Glutamatergic neuron (in vitro differentiated cells): Measurements from ENCODE around the gene TLNRD1. TPM values are rescaled to one million over a fixed set of nuclear protein-coding genes. Genes with fewer than 3 reads are reported as not detected.

Experiments
- DNase-seq: peaks from one replicate; pipeline ENCODE4 v3.0.0; 2022
- H3K27ac Mint-ChIP-seq: one replicate; pipeline ENCODE4 v1.8.0; 2020; ENCODE audit warnings: mild to moderate bottlenecking, mixed read lengths, inconsistent platforms; ENCODE audit not compliant: unreplicated experiment
- H3K27me3 Mint-ChIP-seq: one replicate; pipeline ENCODE4 v1.8.0; 2020; ENCODE audit warnings: mild to moderate bottlenecking, moderate library complexity, mixed read lengths, inconsistent platforms; ENCODE audit not compliant: unreplicated experiment
- H3K36me3 Mint-ChIP-seq: one replicate; pipeline ENCODE4 v1.8.0; 2020; ENCODE audit warnings: mild to moderate bottlenecking, mixed read lengths, inconsistent platforms; ENCODE audit not compliant: unreplicated experiment
- H3K4me1 Mint-ChIP-seq: one replicate; pipeline ENCODE4 v1.8.0; 2020; ENCODE audit warnings: mild to moderate bottlenecking, low read depth, mixed read lengths, inconsistent platforms; ENCODE audit not compliant: unreplicated experiment
- H3K4me3 Mint-ChIP-seq: one replicate; pipeline ENCODE4 v1.8.0; 2020; ENCODE audit warnings: mild to moderate bottlenecking, mixed read lengths, inconsistent platforms; ENCODE audit not compliant: unreplicated experiment
- H3K9me3 Mint-ChIP-seq: one replicate; pipeline ENCODE4 v1.8.0; 2020; ENCODE audit warnings: mild to moderate bottlenecking, moderate library complexity, mixed read lengths, inconsistent platforms; ENCODE audit not compliant: unreplicated experiment
- CTCF ChIP-seq: fragments of 200-600 bp; sonication (generic); IDR thresholded peaks from one replicate; pipeline ENCODE4 v1.5.0; 2021; ENCODE audit not compliant: partially characterized antibody, unreplicated experiment
- total RNA-seq: library from RNA; stranded (reverse); fragmentation: NEBNext Ultra II Directional; extraction: Animal tissue kit (Norgen Biotek cat#: 25700); gene quantifications from one replicate; pipeline ENCODE4 v1.2.1, GENCODE V29; 2021; ENCODE audit not compliant: unreplicated experiment

TLNRD1 gene
- total RNA-seq, 1 donor from 2014 or later = 35.5 TPM

- Mint-ChIP-seq H3K9me3 (no peaks in the 10 kb centered on the region), H3K27me3 (no peaks in the 10 kb centered on the region), H3K4me3 (no peak overlapping the region), H3K36me3 (peaks cover 10% of the 10 kb centered on the region), H3K4me1 (no peaks in the 10 kb centered on the region), H3K27ac (no peak overlapping the region)
- DNase-seq = no peak
- no peak for TF ChIP-seq CTCF
Observed at GRCh38 chr15:81031203-81031602, 30.5 kb downstream of the TLNRD1 start.

DNA sequence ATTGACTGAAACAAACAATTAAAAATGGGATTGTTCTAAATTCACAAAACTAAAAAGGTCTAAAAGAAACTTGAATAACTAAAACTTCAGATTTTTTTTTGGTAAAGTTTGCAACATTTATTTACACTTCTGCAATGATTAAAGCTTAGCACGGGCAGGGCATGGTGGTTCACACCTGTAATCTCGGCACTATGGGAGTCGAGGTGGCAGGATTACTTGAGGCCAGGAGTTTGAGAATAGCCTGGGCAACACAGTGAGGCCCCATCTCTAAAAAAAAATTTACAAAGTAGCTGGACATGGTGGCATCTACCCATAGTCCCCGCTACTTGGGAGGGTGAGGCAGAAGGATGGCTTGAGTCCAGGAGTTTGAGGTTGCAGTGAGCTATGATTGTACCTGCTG, 31.6 kb downstream of the TLNRD1 start:
- H3K27ac Mint-ChIP-seq = no peak overlapping the region
- peaks cover 10% of the 10 kb centered on the region for H3K36me3 Mint-ChIP-seq
- H3K9me3 Mint-ChIP-seq = no peaks in the 10 kb centered on the region
- H3K4me3 Mint-ChIP-seq = no peak overlapping the region
- TF ChIP-seq CTCF = no peak
- H3K27me3 Mint-ChIP-seq = no peaks in the 10 kb centered on the region
- DNase-seq = no peak
- no peaks in the 10 kb centered on the region for H3K4me1 Mint-ChIP-seq

- DNase-seq = no peak
- H3K4me3 Mint-ChIP-seq = no peak overlapping the region
- no peak for TF ChIP-seq CTCF
- no peak overlapping the region for H3K27ac Mint-ChIP-seq
- H3K36me3 Mint-ChIP-seq = peaks cover 10% of the 10 kb centered on the region
- no peaks in the 10 kb centered on the region for H3K9me3 Mint-ChIP-seq
- H3K27me3 Mint-ChIP-seq = no peaks in the 10 kb centered on the region
- H3K4me1 Mint-ChIP-seq = no peaks in the 10 kb centered on the region
Observed at GRCh38 chr15:81032818-81033217, 32.1 kb downstream of the TLNRD1 start.

DNA sequence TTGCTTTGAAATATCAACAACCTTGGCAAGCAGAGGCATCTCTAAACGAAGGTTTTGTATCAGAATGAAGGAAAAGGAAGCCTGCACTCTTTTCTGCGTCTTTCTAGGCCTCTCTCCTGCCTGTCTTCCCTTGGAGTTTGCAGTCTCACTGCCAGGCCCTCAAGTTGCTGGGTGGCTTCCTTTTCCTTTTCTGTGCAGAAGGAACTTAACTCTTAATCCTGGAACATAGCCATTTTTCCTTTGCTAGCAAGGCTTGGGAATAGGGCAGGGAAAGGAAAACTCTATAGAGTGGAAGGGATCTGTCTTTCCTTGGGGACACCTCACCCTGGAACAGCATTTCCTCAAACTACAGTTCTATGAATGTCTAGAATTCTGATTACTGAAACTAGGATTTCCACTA, 32.8 kb downstream of the TLNRD1 start:
- Mint-ChIP-seq H3K9me3 (no peaks in the 10 kb centered on the region), H3K27me3 (no peaks in the 10 kb centered on the region), H3K4me3 (no peak overlapping the region), H3K36me3 (peaks cover 10% of the 10 kb centered on the region), H3K27ac (no peak overlapping the region), H3K4me1 (no peaks in the 10 kb centered on the region)
- no peak for TF ChIP-seq CTCF
- no peak for DNase-seq

DNA sequence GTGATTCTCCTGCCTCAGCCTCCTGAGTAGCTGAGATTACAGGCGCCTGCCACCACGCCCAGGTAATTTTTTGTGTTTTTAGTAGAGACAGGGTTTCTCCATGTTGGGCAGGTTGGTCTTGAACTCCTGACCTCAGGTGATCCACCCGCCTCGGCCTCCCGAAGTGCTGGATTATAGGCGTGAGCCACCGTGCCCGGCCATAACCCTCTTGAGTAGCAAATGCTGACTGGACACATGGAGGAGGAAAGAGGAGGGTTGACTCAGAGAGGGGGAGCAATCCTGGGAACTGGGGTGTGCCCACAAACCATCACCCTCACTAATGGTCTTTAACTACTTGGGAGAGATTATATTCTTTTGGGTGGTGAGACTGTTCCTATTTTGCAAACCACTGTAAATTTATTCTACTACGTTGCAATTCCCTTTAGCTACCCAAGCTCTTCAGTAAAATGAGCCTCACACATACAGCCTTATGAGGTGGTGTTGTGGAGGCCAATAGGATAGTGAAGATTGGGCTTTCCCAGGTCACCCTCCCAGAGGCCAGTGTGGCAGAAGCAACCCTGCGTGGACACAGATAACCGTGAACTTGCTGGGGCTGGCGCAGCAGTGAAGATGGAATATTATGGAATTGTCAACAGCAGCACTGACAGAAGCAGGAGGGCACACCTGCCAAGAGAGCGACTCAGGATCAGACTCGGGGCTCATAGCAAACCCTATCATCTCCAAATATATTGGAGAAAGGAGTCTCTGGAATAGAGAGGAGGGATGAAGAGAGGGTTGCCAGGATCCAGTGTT, 37.4 kb downstream of the TLNRD1 start:
- no peak for TF ChIP-seq CTCF
- H3K27ac Mint-ChIP-seq = no peak overlapping the region
- no peaks in the 10 kb centered on the region for H3K27me3 Mint-ChIP-seq
- DNase-seq = no peak
- no peaks in the 10 kb centered on the region for H3K4me1 Mint-ChIP-seq
- no peaks in the 10 kb centered on the region for H3K36me3 Mint-ChIP-seq
- H3K4me3 Mint-ChIP-seq = no peak overlapping the region
- no peaks in the 10 kb centered on the region for H3K9me3 Mint-ChIP-seq
